Spleen (tissue), 7 donors: ENCODE results near the gene PEX11B.
A peak's percentile ranks its signal among the peaks of the same experiment; 100 is the strongest.

Experiments
- POLR2A ChIP-seq, 3 donors: fragments of 450-650 bp; IDR thresholded peaks; one replicate each; pipeline ENCODE4 v1.5.1; 2017; ENCODE audit warnings: antibody characterized with exemption in 3 of 3, mild to moderate bottlenecking in 1 of 3
- POLR2AphosphoS5 ChIP-seq, 3 donors: sonication (generic); formaldehyde crosslinking; IDR thresholded peaks; one replicate each; pipeline ENCODE4 v1.5.1; 2017; ENCODE audit warnings: antibody characterized with exemption in 3 of 3
- TF ChIP-seq, protein P1 (sequence below), 11 experiments: fragments of 200-600 bp in 7 of 11; fragments of 450-650 bp in 4 of 11; sonication (generic) in 4 of 11; IDR thresholded peaks in 8 of 11; conservative IDR thresholded peaks in 3 of 11; 1 replicate in 7 of 11; 2 replicates in 4 of 11; pipeline versions ENCODE4 v1.4.0 to v1.8.0; 2016 to 2021; ENCODE audit warnings: antibody characterized with exemption in 11 of 11, inconsistent platforms in 4 of 11, mild to moderate bottlenecking in 1 of 11
- donor health status: DM: no; HTN: no; CAD: no; lungs with moderate emphysema.
- donor health status: DM: no; HTN: no; CAD: no.
- donor health status: DM: no; HTN: no; CAD: no.

DNA sequence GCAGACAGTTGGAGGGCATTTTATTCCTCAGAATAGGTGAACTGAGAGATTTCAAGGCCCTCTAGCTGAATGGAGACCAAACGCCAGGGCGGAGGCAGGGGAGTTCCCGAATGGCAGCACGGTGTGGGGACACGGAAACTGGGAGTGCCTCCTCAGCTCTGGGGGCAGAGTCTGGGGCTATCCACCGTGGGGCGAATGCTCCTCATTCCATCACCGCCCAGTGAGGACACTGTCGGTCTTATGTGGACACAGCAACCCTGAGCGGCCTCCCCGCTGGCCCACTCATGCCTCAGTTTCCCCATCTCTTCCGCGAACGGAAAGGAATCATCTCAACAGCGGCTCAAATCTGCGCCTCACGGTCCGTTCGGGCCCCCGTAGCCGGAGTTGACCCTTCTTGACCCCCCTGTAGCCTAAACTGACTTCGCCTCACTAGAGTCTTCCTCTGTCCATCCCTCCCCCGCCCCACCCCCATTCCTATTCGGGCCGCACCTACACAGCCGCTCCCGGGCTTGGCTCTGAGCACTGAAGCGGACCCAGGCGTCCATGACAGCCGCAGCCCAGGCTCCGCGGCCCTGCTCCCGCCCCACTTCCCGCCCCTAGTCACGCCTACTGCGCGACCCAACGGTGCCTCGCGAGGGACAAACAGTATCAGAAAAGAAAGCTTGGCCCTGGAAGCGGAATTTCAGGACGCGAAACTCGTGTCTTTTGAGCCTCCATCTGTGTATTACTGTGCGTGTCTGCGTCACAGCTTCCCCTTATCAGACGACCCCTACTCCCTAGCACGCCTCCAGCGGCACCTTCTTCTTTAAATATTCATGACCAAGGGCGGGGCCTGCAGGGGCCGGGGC lies at the start of gene PEX11B:
- TF ChIP-seq, protein P1, sequence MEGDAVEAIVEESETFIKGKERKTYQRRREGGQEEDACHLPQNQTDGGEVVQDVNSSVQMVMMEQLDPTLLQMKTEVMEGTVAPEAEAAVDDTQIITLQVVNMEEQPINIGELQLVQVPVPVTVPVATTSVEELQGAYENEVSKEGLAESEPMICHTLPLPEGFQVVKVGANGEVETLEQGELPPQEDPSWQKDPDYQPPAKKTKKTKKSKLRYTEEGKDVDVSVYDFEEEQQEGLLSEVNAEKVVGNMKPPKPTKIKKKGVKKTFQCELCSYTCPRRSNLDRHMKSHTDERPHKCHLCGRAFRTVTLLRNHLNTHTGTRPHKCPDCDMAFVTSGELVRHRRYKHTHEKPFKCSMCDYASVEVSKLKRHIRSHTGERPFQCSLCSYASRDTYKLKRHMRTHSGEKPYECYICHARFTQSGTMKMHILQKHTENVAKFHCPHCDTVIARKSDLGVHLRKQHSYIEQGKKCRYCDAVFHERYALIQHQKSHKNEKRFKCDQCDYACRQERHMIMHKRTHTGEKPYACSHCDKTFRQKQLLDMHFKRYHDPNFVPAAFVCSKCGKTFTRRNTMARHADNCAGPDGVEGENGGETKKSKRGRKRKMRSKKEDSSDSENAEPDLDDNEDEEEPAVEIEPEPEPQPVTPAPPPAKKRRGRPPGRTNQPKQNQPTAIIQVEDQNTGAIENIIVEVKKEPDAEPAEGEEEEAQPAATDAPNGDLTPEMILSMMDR (IDR thresholded peaks at IDR 0.05 in 8 of 11, conservative IDR thresholded peaks at IDR 0.05 in 3 of 11), result peak in 2 of 11 experiments; percentile 17 to 25
- TF ChIP-seq POLR2A (IDR thresholded peaks at IDR 0.05) (peak in 1 of 3 donors; percentile 27), POLR2AphosphoS5 (IDR thresholded peaks at IDR 0.05) (peak; percentile 93 to 95 (median 93))
